ENCODE measurements around the gene AP3D1.

The AP3D1 gene

GRCh38 chr19:2179095-2179494 is 27.7 kb upstream of the AP3D1 start:
- H3K4me3 ChIP-seq (ENCODE audit: low read length), result no peak overlapping the region
- no peaks in the 10 kb centered on the region for H3K27me3 ChIP-seq (ENCODE audit: control insufficient read depth, insufficient read depth, low read length)
- no peaks in the 10 kb centered on the region for H3K36me3 ChIP-seq (ENCODE audit: control insufficient read depth, insufficient read depth, low read length)
- peaks cover 7% of the 10 kb centered on the region for H3K4me1 ChIP-seq (ENCODE audit: control insufficient read depth, insufficient read depth, low read length)
- H3K9ac ChIP-seq (ENCODE audit: low read length), result no peak overlapping the region
- no peaks in the 10 kb centered on the region for H3K9me3 ChIP-seq (ENCODE audit: control insufficient read depth, low read length)

DNA sequence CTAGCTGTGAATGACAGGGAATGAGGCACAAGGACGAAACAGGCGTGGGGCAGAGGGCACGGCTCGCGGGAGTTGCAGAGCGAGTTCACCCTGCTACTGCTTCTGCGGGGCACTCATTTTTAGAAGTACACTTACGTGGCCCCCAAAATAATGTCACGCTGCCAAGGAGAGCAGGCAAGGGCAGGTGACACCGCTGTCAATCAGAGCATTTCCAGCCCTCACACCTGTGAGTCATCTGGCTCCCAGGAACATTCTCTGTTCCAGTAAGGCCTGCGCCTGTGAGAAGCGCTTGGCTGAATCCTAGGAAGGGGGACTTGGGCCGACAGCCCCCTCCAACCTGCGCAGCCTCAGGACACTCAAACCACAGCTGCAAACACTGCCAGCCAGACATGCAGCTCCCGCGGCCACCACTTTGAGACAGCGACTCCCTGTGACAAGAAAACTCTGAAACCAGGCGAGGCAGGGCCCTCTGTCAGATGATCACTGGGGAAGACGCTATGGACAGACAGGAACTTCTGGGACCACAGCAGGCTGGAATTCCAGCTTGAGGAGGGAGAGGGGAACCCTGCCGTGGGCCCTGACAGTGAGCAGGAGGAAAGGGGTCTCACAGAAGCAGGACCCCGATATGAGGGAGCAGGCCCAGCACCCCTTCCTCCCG is 25.1 kb upstream of the AP3D1 start:
- Histone ChIP-seq H3K27me3 (ENCODE audit: control insufficient read depth, insufficient read depth, low read length) (no peaks in the 10 kb centered on the region), H3K9ac (ENCODE audit: low read length) (no peak overlapping the region), H3K9me3 (ENCODE audit: control insufficient read depth, low read length) (no peaks in the 10 kb centered on the region), H3K4me3 (ENCODE audit: low read length) (no peak overlapping the region), H3K4me1 (ENCODE audit: control insufficient read depth, insufficient read depth, low read length) (peaks cover 28% of the 10 kb centered on the region), H3K36me3 (ENCODE audit: control insufficient read depth, insufficient read depth, low read length) (no peaks in the 10 kb centered on the region)

GRCh38 chr19:2175742-2176141 is 24.4 kb upstream of the AP3D1 start:
- Histone ChIP-seq H3K4me3 (ENCODE audit: low read length) (no peak overlapping the region), H3K9ac (ENCODE audit: low read length) (no peak overlapping the region), H3K36me3 (ENCODE audit: control insufficient read depth, insufficient read depth, low read length) (no peaks in the 10 kb centered on the region), H3K4me1 (ENCODE audit: control insufficient read depth, insufficient read depth, low read length) (peaks cover 35% of the 10 kb centered on the region), H3K9me3 (ENCODE audit: control insufficient read depth, low read length) (no peaks in the 10 kb centered on the region), H3K27me3 (ENCODE audit: control insufficient read depth, insufficient read depth, low read length) (no peaks in the 10 kb centered on the region)

- no peak overlapping the region for H3K4me3 ChIP-seq (ENCODE audit: low read length)
- no peak overlapping the region for H3K9ac ChIP-seq (ENCODE audit: low read length)
- no peaks in the 10 kb centered on the region for H3K9me3 ChIP-seq (ENCODE audit: control insufficient read depth, low read length)
- H3K4me1 ChIP-seq (ENCODE audit: control insufficient read depth, insufficient read depth, low read length), result peaks cover 53% of the 10 kb centered on the region
- H3K36me3 ChIP-seq (ENCODE audit: control insufficient read depth, insufficient read depth, low read length), result no peaks in the 10 kb centered on the region
- H3K27me3 ChIP-seq (ENCODE audit: control insufficient read depth, insufficient read depth, low read length), result no peaks in the 10 kb centered on the region
These were observed 22.6 kb upstream of the AP3D1 start for GRCh38 chr19:2173767-2174577.

- Histone ChIP-seq H3K27me3 (ENCODE audit: control insufficient read depth, insufficient read depth, low read length) (no peaks in the 10 kb centered on the region), H3K4me3 (ENCODE audit: low read length) (no peak overlapping the region), H3K36me3 (ENCODE audit: control insufficient read depth, insufficient read depth, low read length) (no peaks in the 10 kb centered on the region), H3K9me3 (ENCODE audit: control insufficient read depth, low read length) (no peaks in the 10 kb centered on the region), H3K4me1 (ENCODE audit: control insufficient read depth, insufficient read depth, low read length) (peaks cover 59% of the 10 kb centered on the region), H3K9ac (ENCODE audit: low read length) (no peak overlapping the region)
These were observed 22.0 kb upstream of the AP3D1 start for GRCh38 chr19:2173388-2173766.

DNA sequence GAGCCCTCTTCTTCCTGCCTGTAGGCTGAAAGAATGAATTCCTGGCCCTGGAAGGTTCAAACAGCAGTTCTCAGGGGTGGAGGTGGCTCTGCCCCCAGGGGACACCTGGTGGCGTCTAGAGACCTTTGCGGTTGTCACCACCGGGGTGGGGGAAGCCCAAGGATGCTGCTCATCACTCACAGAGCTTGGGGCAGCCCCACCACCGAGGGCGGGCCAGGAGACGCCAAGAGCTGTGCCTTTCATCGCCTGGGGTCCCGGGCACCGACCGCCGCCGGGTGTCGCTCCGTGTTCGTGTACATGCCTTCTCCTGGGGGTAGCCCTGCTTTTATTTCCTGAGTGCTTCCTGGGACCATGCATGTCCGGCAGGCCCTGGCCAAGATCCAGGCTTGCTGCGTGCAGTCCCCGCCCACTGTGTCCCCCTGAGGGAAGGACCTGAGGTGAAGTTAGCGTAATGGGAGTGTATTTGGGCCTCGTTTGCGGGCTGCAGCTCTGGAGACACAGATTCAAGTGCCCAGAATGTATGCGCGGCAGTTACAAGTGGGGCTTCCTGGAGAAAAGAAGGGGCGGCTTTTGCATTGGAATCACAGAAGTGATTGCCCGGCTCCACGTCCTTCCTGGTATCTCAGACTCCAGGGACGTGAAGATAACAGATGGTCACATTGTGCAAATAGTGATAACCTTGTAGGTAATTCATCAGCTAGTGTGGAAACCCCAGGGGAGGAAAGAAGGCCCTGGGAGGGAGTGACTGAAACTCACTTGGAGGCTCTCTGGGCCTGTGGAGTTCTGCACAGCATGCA is 20.2 kb upstream of the AP3D1 start:
- Histone ChIP-seq H3K9ac (ENCODE audit: low read length) (peak overlapping the region; percentile 39), H3K4me1 (ENCODE audit: control insufficient read depth, insufficient read depth, low read length) (peaks cover 73% of the 10 kb centered on the region), H3K36me3 (ENCODE audit: control insufficient read depth, insufficient read depth, low read length) (no peaks in the 10 kb centered on the region), H3K4me3 (ENCODE audit: low read length) (no peak overlapping the region), H3K27me3 (ENCODE audit: control insufficient read depth, insufficient read depth, low read length) (no peaks in the 10 kb centered on the region), H3K9me3 (ENCODE audit: control insufficient read depth, low read length) (no peaks in the 10 kb centered on the region)

- no peaks in the 10 kb centered on the region for H3K36me3 ChIP-seq (ENCODE audit: control insufficient read depth, insufficient read depth, low read length)
- H3K9ac ChIP-seq (ENCODE audit: low read length), result peak overlapping the region; percentile 39
- H3K4me3 ChIP-seq (ENCODE audit: low read length), result no peak overlapping the region
- no peaks in the 10 kb centered on the region for H3K27me3 ChIP-seq (ENCODE audit: control insufficient read depth, insufficient read depth, low read length)
- H3K4me1 ChIP-seq (ENCODE audit: control insufficient read depth, insufficient read depth, low read length), result peaks cover 73% of the 10 kb centered on the region
- H3K9me3 ChIP-seq (ENCODE audit: control insufficient read depth, low read length), result no peaks in the 10 kb centered on the region
These were observed 19.6 kb upstream of the AP3D1 start for GRCh38 chr19:2170987-2171348.

DNA sequence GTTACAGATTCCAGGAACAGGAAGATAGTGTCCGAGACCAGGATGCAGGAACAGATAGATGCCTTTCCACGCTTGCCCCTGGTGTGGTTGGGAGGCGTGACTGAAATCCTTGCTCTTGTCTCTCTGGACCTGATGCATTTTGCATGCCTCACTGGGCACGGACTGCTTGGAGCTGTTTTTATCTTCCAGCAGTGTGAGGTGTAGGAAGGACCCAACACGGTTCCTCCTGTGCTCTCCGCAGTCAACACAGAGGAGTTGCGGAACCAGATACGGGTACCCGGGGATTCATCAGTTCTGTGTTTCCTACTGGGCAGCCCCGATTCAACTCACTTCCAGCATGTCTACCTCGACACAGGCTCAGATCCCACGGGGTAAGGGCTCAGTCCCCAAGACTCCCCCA is 18.9 kb upstream of the AP3D1 start:
- no peaks in the 10 kb centered on the region for H3K9me3 ChIP-seq (ENCODE audit: control insufficient read depth, low read length)
- H3K4me3 ChIP-seq (ENCODE audit: low read length), result no peak overlapping the region
- no peak overlapping the region for H3K9ac ChIP-seq (ENCODE audit: low read length)
- no peaks in the 10 kb centered on the region for H3K36me3 ChIP-seq (ENCODE audit: control insufficient read depth, insufficient read depth, low read length)
- H3K4me1 ChIP-seq (ENCODE audit: control insufficient read depth, insufficient read depth, low read length), result peaks cover 73% of the 10 kb centered on the region
- no peaks in the 10 kb centered on the region for H3K27me3 ChIP-seq (ENCODE audit: control insufficient read depth, insufficient read depth, low read length)

- no peaks in the 10 kb centered on the region for H3K27me3 ChIP-seq (ENCODE audit: control insufficient read depth, insufficient read depth, low read length)
- peak overlapping the region; percentile 68 for H3K9ac ChIP-seq (ENCODE audit: low read length)
- no peak overlapping the region for H3K4me3 ChIP-seq (ENCODE audit: low read length)
- H3K4me1 ChIP-seq (ENCODE audit: control insufficient read depth, insufficient read depth, low read length), result peaks cover 76% of the 10 kb centered on the region
- H3K36me3 ChIP-seq (ENCODE audit: control insufficient read depth, insufficient read depth, low read length), result no peaks in the 10 kb centered on the region
- no peaks in the 10 kb centered on the region for H3K9me3 ChIP-seq (ENCODE audit: control insufficient read depth, low read length)
These were observed 17.5 kb upstream of the AP3D1 start for GRCh38 chr19:2168619-2169424.

DNA sequence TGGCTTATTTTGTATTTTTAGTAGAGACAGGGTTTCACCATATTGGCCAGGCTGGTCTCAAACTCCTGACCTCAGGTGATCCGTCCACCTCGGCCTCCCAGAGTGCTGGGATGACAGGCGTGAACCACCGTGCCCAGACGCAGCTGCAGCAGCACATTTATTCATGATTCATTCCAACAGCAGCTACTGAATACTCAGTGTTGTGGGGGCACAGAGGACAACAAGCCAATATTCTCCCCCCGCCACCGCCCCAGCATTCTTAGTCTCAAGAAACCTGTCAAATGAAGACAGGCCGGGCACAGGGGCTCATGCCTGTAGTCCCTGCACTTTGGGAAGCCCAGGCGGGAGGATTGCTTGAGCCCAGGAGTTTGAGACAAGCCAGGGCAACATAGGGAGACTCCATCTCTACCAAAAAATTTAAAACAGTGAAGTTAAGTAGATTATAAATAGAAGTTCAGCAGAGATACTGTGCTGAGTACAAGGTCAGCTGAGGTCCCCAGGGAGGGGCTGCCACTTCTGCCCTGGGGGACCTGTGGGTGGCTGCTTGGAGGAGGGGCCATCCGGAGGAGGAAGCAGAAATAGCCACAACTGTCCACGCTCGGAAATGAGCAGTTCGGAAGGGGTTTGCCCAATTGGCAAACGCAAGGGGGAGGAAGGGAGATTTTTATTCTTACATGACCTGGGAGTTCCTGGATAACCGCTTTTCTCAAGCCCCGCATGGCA is 16.7 kb upstream of the AP3D1 start:
- Histone ChIP-seq H3K4me3 (ENCODE audit: low read length) (no peak overlapping the region), H3K9me3 (ENCODE audit: control insufficient read depth, low read length) (no peaks in the 10 kb centered on the region), H3K27me3 (ENCODE audit: control insufficient read depth, insufficient read depth, low read length) (no peaks in the 10 kb centered on the region), H3K9ac (ENCODE audit: low read length) (peak overlapping the region; percentile 68), H3K4me1 (ENCODE audit: control insufficient read depth, insufficient read depth, low read length) (peaks cover 75% of the 10 kb centered on the region), H3K36me3 (ENCODE audit: control insufficient read depth, insufficient read depth, low read length) (no peaks in the 10 kb centered on the region)

Data from mucosa of stomach (tissue), 1 donor.